GM19023 (cell line): ENCODE results near the gene INPP5A.
"Not testable (repeated sequence)": the region's sequence is repeated elsewhere in the genome, so short reads cannot be mapped to it uniquely, and the experiment has no call there.

Experiments used
- ATAC-seq: cut with Tn5 transposase; IDR thresholded peaks from one replicate; pipeline ENCODE4 v1.9.1; 2021; ENCODE audit warnings: mild to moderate bottlenecking, moderate library complexity; ENCODE audit not compliant: unreplicated experiment

INPP5A gene

DNA sequence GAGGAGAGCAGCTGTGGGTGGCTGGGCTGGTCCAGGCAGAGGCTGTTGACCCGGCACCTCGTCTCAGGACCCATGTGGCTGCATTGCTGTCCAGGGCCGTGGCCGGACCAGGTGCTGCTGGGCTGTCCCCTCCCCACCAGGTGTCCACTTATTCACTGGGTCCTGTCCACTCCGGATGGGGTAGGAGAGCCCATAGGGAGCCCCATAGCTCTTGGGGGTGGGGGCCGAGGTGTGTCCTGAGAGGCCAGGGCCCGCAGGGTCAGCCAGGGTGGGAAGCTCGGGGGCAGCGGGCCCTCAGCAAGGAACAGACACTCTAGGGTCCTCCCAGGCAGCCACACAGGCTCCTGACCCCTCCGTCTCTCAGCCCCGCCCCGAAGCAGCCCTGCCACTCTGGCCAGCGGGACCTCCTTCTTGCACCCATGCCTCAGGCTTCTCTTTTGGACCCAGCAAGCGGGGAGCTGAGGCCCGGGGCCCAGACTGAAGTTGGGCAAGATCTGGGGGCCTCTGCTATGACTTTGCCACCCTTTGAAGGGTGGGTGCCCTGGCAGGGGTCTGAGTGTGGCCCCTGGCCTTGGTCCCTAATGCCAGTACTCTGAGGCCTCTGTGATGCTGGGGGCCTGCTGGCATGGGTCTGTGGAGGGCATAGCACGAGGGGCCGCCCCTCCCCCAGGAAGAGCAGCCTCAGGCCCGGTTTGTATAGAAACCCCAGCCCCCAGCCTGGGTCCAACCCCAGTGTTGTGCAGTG lies 162.0 kb downstream of the INPP5A start:
- ATAC-seq: no peak

DNA sequence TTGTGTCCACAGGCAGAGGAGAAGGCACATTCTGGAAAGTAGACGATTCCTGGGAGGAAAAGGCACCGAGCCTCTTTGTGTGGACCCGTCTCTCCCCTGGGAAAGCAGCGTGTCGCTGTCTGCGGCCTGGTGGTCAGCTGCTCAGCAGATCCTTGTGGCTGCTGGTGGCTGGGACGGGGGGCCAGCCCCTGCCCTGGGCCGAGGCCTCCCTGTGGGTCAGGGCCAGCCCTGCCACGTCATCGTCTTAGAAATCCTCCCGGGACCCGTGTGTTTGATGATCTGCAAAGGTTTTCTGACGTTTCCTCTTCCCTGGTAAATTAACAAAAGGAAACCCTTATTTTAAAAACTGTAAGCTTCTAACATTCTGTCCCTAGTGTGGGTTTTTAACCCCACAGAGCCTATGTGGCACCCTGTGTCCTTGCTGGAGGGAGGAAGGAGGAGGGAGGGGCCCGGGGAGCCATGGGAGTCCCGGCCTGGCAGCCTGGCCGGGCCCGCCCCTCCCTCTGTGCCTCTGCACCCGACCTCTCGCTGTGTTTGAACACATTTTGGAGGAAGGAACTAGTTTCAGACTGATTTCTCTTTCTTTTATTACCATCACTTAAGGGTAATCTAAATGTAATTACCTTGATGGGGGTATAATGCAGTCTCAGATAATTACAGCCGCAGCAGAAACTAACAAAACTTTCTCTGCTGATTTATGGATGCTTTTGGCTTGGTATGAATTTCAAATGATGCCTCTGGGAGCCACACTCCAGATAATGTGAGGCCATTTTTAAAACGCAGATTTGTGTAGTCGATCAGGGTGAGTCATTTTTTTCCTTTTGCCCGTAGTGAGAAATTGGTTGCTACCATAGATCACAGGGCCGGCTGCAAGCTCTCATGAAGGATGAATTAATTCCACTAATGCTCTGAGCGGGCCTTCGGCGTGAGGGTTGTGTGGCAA lies 162.8 kb downstream of the INPP5A start:
- ATAC-seq: no peak

DNA sequence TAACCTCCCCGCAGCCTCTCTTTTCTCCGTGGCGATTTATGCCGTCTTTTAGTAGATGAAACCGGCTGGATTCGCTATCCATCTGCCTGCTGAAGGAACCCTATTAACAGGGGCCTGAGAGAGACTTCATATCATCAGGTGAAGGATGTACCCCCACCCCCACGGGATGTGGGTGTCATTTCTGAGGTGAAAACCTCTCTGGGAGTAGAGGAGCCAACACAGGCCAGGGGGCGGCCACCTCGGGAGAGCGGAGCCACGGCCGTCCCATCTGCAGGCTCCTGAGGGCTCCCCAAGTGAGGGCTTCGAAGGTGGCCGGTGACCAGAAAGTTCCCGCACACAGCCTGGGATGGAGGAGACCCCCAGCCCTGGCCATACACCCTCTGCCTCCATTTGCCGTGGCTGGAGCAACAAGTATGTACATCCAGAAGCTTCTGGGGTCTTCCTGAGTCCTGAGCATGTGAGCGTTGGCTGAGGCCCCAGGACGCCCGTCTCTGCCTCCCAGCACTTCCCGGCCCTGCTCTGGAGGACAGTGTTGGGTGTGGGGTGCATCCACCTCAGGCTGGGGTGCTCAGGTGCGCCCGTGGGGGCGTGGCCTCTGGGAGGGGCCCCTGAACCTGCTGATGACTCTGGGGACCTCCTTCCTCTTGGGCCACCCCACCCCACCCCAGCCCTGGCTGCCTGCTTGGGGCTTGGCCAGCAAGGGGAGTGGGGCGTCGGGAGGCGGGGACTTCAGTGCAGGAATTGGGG lies 163.7 kb downstream of the INPP5A start:
- no peak for ATAC-seq

DNA sequence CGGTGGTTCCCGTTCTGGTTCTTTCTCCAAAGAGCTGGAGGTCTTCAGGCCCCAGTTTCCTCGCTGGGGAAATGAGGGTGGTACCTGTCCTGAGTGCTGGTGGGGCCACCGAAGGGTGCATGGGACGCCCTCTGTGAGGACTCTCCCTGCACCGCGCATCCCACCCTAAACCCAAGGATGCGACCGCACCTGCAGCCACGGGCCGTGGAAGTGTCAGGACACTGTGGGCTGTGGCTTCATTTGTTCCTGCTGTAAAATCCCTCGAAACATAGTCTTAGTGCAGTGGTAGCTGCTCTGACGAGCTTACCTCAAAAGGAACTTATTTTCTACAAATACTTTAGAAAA lies 164.2 kb downstream of the INPP5A start:
- no peak for ATAC-seq

DNA sequence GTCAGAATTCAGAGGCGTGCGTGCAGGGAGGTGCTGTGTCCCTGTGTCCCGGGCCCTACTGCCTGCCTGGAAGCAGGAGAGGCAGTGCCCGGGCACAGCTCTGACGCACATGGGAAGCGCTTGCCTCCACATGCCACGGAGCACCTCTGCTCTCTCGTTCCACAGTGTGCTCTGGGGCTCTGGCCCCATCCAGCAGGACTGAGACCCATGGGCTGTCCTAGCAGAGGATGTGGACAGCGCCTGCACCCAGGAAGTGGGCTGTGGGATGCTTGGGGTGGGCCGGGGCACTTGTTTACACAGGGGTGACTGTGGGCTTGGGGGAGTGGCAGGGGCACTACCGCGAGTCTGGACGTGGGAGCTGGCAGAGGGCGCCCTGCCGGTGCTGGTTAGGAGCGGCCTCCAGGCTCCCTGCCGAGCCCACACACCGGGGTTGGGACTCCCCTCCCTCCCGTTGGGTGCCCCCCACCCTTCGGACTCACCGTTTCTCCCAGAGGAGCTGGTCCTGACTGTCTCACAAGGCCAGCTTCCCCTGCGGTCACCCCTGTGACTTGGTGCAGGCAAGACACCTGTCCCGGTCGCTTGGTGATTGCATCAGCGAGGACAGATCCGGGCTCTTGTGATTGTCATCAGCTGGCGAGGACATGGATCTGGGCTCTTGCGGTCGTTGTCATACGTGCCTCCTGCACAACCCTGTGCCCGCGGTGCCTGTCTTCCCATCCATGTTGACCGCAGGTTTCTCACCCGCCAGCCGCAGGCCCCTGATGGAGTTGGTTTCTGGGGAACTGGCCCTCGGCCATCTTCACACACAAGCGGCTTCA lies 165.2 kb downstream of the INPP5A start:
- ATAC-seq: no peak

DNA sequence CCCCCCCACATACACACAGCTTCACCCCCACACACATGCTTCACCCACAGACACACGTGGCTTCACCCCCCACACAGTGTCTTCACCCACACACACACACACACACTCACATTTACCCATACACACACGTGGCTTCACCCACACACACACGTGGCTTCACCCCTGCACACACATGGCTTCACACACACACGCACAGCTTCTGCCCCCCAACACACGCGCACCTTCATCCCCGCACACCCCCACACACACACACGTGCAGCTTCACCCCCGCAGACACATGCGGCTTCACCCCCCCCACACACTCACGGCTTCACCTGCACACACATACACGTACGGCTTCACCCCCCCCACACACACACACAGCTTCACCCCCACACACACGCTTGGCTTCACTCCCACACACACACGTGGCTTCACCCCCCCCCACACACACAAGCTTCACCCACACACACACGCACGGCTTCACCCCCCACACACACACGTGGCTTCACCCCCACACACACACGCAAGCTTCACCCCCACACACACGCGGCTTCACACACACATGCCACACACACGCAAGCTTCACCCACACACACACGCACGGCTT lies 165.9 kb downstream of the INPP5A start:
- ATAC-seq: no peak

DNA sequence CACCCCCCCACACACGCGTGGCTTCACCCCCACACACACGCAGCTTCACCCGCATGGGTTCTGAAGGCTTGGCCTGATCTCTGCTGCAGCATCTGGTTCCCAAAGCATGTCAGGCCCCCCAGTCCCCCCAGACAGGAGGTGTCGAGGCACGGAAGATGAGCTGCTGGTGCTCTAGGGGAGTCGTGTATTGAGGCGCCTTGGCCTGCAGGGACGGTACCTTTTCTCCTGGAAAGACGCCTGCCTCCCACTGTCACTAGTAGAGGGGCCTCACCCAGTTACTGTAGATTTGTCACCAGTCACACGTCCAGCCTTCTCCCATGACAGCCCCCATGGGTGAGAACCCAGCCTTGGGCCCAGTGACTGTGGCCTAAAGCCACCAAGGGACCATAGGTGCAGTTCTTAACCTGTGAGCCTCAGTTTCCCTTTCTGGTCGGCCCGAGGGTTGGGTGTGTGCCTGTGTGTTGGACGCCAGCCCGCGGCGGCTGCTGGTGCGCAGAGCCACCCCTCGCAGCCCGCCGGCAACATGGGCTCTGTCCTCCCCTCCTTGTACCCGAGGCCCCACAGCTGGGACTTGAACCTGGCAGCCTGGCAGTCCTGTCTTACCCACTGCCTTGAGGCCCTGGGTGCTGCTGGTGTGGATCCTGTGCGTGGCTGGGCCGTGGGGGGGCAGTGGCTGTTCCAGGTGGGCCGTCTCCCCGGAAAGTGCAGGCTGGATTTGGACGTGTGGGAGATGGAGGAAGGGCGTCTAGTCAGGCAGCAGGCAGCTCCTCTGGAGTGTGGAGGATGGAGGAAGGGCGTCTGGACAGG lies 166.6 kb downstream of the INPP5A start:
- ATAC-seq: no peak

DNA sequence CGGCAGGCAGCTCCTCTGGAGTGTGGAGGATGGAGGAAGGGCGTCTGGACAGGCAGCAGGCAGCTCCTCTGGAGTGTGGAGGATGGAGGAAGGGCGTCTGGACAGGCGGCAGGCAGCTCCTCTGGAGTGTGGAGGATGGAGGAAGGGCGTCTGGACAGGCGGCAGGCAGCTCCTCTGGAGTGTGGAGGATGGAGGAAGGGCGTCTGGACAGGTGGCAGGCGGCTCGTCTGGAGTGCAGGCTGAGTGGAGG lies 167.2 kb downstream of the INPP5A start:
- ATAC-seq: not testable (repeated sequence)

DNA sequence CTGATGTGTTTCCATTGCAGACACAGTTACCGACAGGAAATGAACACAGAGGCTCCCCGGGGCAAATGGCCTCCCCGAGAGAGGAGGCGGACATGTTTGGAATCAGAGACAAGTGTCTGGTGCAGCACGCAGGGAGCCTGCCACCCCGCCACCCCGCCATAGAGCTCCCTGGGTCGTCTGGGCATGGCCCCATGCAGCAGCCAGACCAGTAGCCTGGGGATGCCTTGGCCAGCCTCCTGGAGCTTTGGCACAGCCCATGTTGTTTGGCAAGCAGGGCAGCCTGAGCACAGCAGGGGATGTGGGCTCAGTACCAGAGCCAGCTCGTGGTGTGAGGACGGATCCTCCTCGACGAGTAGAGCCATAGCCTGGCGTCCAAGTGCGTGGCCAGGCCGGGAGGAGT lies 167.6 kb downstream of the INPP5A start:
- ATAC-seq: no peak

DNA sequence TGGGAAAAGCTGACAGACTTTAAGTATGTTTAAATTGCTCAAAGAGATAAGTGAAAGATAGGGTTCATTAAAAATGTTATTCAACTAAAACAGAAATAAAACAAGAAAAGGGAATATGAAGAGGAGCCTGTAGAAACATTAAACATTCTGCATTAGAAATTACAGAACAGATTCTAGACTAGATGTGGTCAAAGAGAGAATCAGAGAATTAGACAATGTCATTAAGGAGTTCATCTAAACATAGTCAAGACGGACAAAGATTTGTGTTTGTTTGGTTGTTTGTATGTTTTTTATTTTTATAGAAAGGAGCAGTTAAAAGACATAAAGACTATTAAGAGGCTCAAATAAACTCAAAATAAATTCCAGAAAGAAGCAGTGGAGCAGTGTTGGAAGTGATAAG lies 168.4 kb downstream of the INPP5A start:
- no peak for ATAC-seq

DNA sequence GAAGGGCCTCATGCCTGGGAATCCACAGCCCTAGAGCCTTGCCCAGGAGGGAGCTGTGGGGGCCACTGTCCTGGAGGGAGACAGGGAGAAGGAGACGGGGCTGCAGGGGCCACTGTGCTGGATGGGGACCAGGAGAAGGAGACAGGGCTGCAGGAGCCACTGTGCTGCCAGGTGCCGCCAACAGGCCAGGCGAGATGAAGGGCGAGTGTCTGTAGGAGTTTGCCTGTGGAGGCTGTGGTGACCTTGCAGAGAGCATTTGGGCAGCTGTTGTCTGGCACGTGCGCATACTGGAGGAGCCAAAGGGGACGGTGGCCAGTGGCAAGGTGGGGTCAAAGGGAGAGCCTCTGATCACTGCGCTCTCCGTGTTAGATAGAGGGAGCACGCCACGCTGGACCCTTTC lies 169.1 kb downstream of the INPP5A start:
- no peak for ATAC-seq

DNA sequence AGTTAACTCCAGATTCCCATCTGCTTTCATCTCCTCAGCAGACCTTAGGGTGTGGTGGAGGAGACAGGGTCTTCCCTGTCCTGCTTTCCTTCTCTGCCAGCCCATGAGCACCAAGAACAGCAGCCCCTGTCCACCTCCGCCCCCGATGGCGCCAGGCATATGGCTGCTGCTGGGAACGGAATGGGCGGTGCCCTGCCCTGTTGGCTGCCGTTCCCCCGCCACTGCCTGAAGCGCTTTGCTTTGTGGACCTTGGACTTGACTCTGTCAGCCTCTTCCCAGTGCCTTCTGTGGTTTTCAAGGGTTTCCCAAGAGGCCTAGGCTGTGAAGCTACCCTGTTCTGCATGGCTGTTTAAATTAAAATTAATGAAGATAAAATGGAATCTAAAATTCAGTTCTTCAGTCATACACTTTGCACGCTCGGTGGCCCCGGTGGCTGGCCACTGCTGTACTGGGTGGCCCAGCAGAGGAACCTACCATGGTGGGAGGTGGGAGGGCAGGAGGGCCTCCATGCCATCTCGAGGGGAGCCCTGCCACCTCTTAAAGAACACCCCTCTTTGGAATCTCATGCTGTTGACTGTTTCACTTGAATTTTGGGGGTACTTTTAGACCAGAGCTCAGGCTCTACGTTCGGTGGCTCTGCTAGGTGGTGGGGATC lies 169.7 kb downstream of the INPP5A start:
- ATAC-seq: no peak

DNA sequence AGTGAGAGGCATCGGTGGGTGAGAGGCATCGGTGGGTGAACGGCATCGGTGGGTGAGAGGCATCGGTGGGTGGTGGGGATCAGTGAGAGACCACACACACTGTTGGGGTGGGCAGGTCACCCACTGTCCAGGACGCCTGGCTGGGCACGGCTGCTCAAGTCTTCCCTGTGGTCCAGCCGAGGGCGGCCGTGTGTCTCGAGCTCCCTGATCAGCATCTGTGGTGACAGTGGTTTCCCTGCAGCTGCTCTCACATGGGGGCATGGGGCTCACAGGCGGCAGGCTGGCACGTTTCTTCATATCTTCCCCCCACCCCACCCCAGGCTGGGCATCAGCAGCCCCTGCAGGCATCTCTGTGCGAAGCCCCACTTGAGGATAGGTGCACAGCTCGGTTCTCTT lies 170.2 kb downstream of the INPP5A start:
- ATAC-seq: no peak

DNA sequence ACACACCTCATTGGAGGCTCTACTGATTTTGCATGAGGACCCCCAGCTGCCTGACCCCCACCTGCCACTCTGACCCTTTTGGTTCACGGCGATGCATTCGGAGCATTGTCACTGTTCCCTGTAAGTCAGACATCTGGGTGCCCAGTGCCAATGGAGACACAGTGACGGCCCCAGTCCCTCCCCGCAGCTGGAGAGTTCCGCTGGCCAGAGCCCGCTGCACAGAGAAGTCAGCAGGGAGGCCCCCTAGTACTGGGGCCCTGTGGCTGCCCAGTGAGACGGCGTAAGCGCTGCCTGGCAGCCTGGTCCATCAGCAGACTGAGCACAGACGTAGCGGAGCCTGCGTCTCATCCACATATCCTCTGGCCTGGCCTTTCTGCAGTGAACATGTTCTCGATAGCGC lies 170.9 kb downstream of the INPP5A start:
- ATAC-seq: no peak

DNA sequence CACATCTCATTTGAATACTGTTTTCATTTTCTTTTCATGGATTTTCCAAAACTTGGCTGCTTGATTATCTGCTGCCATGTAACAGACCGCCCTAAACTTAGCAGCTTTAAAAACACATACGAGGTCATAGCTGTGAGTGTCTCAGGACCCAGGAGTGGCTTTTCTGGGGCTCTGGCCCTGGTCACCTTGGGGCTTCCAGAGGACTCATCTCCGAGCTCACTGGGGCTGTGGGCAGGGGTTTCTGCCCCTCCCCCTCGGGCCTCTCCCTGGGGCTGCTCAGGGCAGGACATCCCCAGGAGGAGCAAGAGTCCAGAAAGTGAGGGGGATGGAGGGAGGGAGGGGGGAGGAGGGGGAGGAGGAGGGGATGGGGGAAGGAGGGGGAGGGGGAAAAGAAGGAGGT lies 171.3 kb downstream of the INPP5A start:
- ATAC-seq: no peak

DNA sequence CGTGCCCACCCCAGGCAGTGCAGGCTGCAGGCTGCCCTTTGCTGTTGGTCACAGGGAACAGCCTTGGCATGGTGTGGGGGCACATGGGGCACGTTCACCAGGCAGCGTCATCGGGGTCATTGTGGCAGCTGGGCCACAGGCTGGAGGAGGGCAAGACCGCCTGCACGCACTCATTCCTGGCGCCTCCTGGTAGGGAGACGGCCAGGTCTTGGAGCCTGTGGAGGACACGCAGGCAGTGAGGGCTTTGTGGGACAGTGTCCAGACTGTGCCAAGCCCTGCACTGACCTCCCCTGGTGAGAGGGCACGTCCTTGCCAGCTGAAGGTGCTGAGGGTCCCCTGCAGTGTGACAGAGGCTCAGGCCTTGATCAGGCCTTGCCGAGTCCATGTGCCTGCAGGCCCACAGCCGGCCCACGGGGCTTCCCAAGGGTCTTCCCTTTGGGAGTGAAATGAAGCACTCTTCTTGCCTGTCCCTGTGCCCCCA lies 171.9 kb downstream of the INPP5A start:
- no peak for ATAC-seq

DNA sequence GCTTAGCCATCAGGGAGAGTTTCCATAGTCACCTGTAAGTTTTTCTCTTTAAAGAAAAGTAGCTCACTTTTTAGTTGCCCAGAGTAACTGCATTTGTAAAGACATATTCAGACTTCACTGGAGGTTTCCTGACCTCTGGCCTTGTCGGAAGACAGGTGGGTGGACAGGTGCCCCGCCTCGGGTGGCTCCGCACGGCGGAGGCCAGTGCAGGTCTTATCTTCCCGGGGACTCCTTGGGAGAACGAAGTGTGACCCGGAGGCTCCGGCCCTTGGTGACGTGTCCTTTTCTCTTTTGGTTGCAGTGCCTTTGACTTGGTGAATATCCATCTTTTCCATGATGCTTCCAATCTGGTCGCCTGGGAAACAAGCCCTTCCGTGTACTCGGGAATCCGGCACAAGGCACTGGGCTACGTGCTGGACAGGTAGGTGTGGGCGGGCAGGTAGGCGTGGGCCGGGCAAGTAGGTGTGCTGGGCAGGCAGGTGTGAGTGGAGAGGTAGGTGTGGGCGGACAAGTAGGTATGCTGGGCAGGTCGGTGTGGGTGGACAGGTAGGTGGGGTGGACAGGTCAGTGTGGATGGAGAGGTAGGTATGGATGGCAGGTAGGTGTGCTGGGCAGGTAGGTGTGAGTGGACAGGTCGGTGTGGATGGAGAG lies 172.6 kb downstream of the INPP5A start:
- ATAC-seq: no peak

DNA sequence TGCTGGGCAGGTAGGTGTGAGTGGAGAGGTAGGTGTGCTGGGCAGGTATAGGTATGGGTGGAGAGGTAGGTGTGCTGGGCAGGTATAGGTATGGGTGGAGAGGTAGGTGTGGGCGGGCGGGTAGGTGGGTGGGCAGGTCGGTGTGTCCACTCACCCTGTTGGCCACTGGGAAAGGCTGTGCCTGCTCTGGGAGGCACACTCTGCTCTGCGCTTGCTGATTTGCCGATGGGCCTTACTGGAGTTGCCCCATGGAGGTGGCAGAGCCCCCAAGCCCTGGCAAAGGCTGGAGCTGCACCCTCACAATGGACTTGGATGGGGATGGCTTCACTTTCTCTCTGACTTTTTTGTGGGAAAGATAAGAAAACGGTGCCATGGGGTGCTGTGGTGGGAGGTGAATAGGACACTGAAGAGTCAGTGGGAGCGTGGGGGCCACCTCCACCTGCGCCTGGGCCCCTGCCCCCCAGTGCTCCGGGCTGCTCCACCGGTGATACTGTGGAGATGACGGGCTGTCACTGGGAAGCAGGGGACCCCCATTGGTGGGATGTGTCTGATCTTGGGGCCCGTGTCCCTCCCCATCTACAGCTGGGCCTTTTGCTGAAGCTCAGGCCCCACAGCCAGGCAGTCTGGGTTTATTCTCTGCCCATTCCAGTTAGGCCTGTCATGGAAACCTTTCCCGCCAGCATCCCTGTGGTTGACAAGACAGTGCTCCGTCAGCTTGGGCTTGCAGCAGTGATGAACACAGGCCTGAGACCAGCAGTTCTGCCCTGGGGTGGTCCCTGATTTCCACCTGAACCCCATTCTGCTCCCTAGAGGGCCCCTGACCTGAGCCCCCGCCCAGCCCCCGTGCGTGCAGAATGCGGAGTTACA lies 173.4 kb downstream of the INPP5A start:
- ATAC-seq: no peak
